Activated T-helper 17 cell treated with anti-CD3 and anti-CD28 coated beads, Interleukin-2, amount 50 U/mL, for 72 hours (primary cell): ENCODE results near the gene ATRN. TPM values are rescaled to one million over a fixed set of nuclear protein-coding genes. Genes with fewer than 3 reads are reported as not detected.
A peak's percentile ranks its signal among the peaks of the same experiment; 100 is the strongest.

Experiments
- ATAC-seq: fragments of 150-1000 bp; cut with Tn5 transposase; replicated peaks from 2 replicates; pipeline ENCODE4 v1.10.0; 2021; ENCODE audit warnings: mild to moderate bottlenecking, moderate library complexity
- H3K27ac Mint-ChIP-seq: one replicate; pipeline ENCODE4 v1.8.0; 2022; ENCODE audit warnings: mixed read lengths
- H3K27me3 Mint-ChIP-seq: one replicate; pipeline ENCODE4 v1.8.0; 2022; ENCODE audit warnings: mixed read lengths
- H3K36me3 Mint-ChIP-seq: one replicate; pipeline ENCODE4 v1.8.0; 2022; ENCODE audit warnings: low read depth, mild to moderate bottlenecking, mixed read lengths
- H3K4me1 Mint-ChIP-seq: one replicate; pipeline ENCODE4 v1.8.0; 2022; ENCODE audit warnings: mixed read lengths
- H3K4me3 Mint-ChIP-seq: one replicate; pipeline ENCODE4 v1.8.0; 2022; ENCODE audit warnings: mild to moderate bottlenecking, mixed read lengths
- H3K9me3 Mint-ChIP-seq: one replicate; pipeline ENCODE4 v1.8.0; 2022; ENCODE audit warnings: mixed read lengths
- total RNA-seq, 2 donors: library from RNA; stranded (reverse); gene quantifications; one replicate each; pipeline ENCODE4 v1.2.3, GENCODE V29; 2022

The ATRN gene
- total RNA-seq, 2 donors from 2014 or later = 8.5 to 10.8 TPM

GRCh38 chr20:3630429-3630828, 159.6 kb downstream of the ATRN start:
- ATAC-seq = no peak
- no peaks in the 10 kb centered on the region for H3K4me1 Mint-ChIP-seq
- H3K4me3 Mint-ChIP-seq = no peak overlapping the region
- H3K36me3 Mint-ChIP-seq = peaks cover 22% of the 10 kb centered on the region
- no peaks in the 10 kb centered on the region for H3K27me3 Mint-ChIP-seq
- no peak overlapping the region for H3K27ac Mint-ChIP-seq
- no peaks in the 10 kb centered on the region for H3K9me3 Mint-ChIP-seq

GRCh38 chr20:3631534-3631933, 160.7 kb downstream of the ATRN start:
- Mint-ChIP-seq H3K27me3 (no peaks in the 10 kb centered on the region), H3K9me3 (no peaks in the 10 kb centered on the region), H3K36me3 (peaks cover 22% of the 10 kb centered on the region), H3K27ac (no peak overlapping the region), H3K4me1 (no peaks in the 10 kb centered on the region), H3K4me3 (no peak overlapping the region)
- no peak for ATAC-seq

- Mint-ChIP-seq H3K36me3 (peaks cover 16% of the 10 kb centered on the region), H3K27me3 (no peaks in the 10 kb centered on the region), H3K9me3 (no peaks in the 10 kb centered on the region), H3K4me3 (no peak overlapping the region), H3K4me1 (no peaks in the 10 kb centered on the region), H3K27ac (no peak overlapping the region)
- no peak for ATAC-seq
These were observed 161.6 kb downstream of the ATRN start for GRCh38 chr20:3632311-3633004.

- Mint-ChIP-seq H3K36me3 (peaks cover 10% of the 10 kb centered on the region), H3K27ac (no peak overlapping the region), H3K4me1 (no peaks in the 10 kb centered on the region), H3K27me3 (no peaks in the 10 kb centered on the region), H3K9me3 (no peaks in the 10 kb centered on the region), H3K4me3 (no peak overlapping the region)
- ATAC-seq = no peak
These were observed 163.2 kb downstream of the ATRN start for GRCh38 chr20:3633913-3634478.

- Mint-ChIP-seq H3K9me3 (no peaks in the 10 kb centered on the region), H3K4me3 (no peak overlapping the region), H3K4me1 (no peaks in the 10 kb centered on the region), H3K27me3 (no peaks in the 10 kb centered on the region), H3K27ac (no peak overlapping the region), H3K36me3 (peaks cover 11% of the 10 kb centered on the region)
- no peak for ATAC-seq
These were observed 164.5 kb downstream of the ATRN start for GRCh38 chr20:3635346-3635745.

GRCh38 chr20:3640259-3640658, 169.4 kb downstream of the ATRN start:
- Mint-ChIP-seq H3K9me3 (no peaks in the 10 kb centered on the region), H3K36me3 (peaks cover 34% of the 10 kb centered on the region), H3K27me3 (no peaks in the 10 kb centered on the region), H3K4me3 (no peak overlapping the region), H3K27ac (no peak overlapping the region), H3K4me1 (no peaks in the 10 kb centered on the region)
- ATAC-seq = no peak

GRCh38 chr20:3645309-3646066, 174.7 kb downstream of the ATRN start:
- no peaks in the 10 kb centered on the region for H3K27me3 Mint-ChIP-seq
- no peaks in the 10 kb centered on the region for H3K4me1 Mint-ChIP-seq
- no peaks in the 10 kb centered on the region for H3K9me3 Mint-ChIP-seq
- no peak for ATAC-seq
- H3K36me3 Mint-ChIP-seq = peaks cover 54% of the 10 kb centered on the region
- no peak overlapping the region for H3K4me3 Mint-ChIP-seq
- no peak overlapping the region for H3K27ac Mint-ChIP-seq

GRCh38 chr20:3646067-3646440, 175.2 kb downstream of the ATRN start:
- Mint-ChIP-seq H3K27me3 (no peaks in the 10 kb centered on the region), H3K27ac (no peak overlapping the region), H3K9me3 (no peaks in the 10 kb centered on the region), H3K4me1 (no peaks in the 10 kb centered on the region), H3K36me3 (peaks cover 51% of the 10 kb centered on the region), H3K4me3 (no peak overlapping the region)
- no peak for ATAC-seq

- Mint-ChIP-seq H3K9me3 (no peaks in the 10 kb centered on the region), H3K4me3 (no peak overlapping the region), H3K27ac (no peak overlapping the region), H3K27me3 (no peaks in the 10 kb centered on the region), H3K4me1 (no peaks in the 10 kb centered on the region), H3K36me3 (peaks cover 45% of the 10 kb centered on the region)
- no peak for ATAC-seq
These were observed 175.8 kb downstream of the ATRN start for GRCh38 chr20:3646651-3647050.

- ATAC-seq = no peak
- Mint-ChIP-seq H3K27me3 (no peaks in the 10 kb centered on the region), H3K27ac (no peak overlapping the region), H3K4me3 (no peak overlapping the region), H3K4me1 (no peaks in the 10 kb centered on the region), H3K36me3 (peaks cover 45% of the 10 kb centered on the region), H3K9me3 (no peaks in the 10 kb centered on the region)
These were observed 176.7 kb downstream of the ATRN start for GRCh38 chr20:3647473-3647872.

- ATAC-seq = no peak
- H3K27me3 Mint-ChIP-seq = no peaks in the 10 kb centered on the region
- no peaks in the 10 kb centered on the region for H3K4me1 Mint-ChIP-seq
- peaks cover 42% of the 10 kb centered on the region for H3K36me3 Mint-ChIP-seq
- no peaks in the 10 kb centered on the region for H3K9me3 Mint-ChIP-seq
- no peak overlapping the region for H3K4me3 Mint-ChIP-seq
- no peak overlapping the region for H3K27ac Mint-ChIP-seq
These were observed 178.1 kb downstream of the ATRN start for GRCh38 chr20:3648951-3649350.

- Mint-ChIP-seq H3K27ac (peak overlapping the region; percentile 54), H3K9me3 (no peaks in the 10 kb centered on the region), H3K27me3 (no peaks in the 10 kb centered on the region), H3K36me3 (peaks cover 27% of the 10 kb centered on the region), H3K4me3 (no peak overlapping the region), H3K4me1 (no peaks in the 10 kb centered on the region)
- ATAC-seq = no peak
These were observed 180.6 kb downstream of the ATRN start for GRCh38 chr20:3651204-3651962.

- no peak for ATAC-seq
- Mint-ChIP-seq H3K4me1 (no peaks in the 10 kb centered on the region), H3K4me3 (no peak overlapping the region), H3K36me3 (peaks cover 19% of the 10 kb centered on the region), H3K27ac (no peak overlapping the region), H3K27me3 (no peaks in the 10 kb centered on the region), H3K9me3 (no peaks in the 10 kb centered on the region)
These were observed 181.4 kb downstream of the ATRN start for GRCh38 chr20:3652221-3652620.

GRCh38 chr20:3652676-3653596, 182.1 kb downstream of the ATRN start:
- no peaks in the 10 kb centered on the region for H3K9me3 Mint-ChIP-seq
- no peaks in the 10 kb centered on the region for H3K27me3 Mint-ChIP-seq
- H3K27ac Mint-ChIP-seq = no peak overlapping the region
- H3K4me3 Mint-ChIP-seq = no peak overlapping the region
- no peak for ATAC-seq
- H3K36me3 Mint-ChIP-seq = peaks cover 14% of the 10 kb centered on the region
- no peaks in the 10 kb centered on the region for H3K4me1 Mint-ChIP-seq
